ENCODE measurements around the gene ZBTB20.

Gene ZBTB20

DNA sequence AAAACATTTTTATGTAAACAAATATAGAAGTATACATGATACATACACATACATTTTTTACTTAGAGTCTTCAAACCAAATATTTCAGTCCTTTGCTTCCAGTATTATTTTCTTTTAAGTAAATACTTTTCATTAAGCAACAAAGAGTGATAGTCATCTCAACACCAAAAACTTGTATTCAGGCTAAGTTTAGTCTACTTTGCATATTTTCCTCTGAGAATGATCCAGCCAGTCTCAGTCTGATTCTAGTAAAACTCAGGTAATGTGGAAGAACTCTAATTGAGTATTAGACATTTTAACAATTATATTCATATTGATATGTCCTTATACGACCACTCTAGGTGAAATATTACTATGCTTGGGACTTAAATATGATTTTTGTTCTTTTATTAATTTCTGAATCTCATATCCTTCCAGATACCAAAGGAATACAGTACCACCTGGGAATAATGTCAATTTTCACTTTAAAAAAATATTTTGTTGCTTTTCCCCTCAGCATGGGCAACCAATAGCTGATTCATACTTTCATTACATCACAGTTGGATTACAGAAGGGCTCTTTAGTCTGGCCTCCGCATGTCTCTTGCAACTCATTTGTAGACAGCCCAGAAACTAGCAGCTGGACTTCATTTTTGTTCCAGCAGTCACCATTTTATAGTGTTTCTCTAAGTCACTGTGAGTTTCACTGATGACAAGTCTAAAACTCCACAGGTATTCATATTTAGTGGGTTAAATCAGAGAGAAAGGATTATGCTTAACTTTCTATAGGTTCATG, 390.4 kb downstream of the ZBTB20 start:
- no peak for DNase-seq

- DNase-seq, result no peak
Measured at GRCh38 chr3:114746502-114746901, 400.6 kb downstream of the ZBTB20 start.

- DNase-seq, result no peak
Measured at GRCh38 chr3:114745322-114746240, 401.5 kb downstream of the ZBTB20 start.

DNA sequence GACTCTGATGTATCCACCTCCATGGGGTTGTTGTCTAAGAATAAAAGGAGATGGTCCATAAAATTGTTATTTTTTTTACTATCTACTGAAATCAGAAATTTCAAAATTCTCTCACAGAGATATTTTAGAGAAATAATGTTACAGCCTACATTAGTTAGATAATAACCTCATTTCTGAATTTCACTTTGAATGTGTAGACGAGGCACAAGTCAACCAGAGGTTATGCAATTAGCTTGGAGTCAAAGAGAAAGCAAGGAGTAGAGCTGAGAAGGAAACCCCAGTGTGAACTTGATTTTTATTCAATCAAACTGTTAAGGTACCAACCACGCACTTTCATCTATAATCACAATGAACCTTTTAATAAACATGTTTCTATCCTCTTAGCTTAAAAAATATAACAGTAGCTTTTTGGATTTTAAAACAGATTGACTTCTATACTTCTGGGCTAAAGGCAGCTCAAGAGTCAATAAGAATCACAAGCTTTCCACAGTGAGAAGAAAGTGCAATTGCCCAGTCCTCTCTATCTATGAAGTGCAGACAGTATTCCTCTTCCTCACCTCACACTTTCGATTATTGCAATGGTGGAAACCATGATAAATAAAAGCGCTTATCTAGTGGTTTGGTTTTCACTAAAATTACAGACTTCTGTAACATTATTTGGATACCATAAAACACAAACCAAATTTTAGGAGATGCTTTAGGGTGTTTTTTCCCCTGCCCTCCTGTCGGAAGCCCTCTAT, 403.2 kb downstream of the ZBTB20 start:
- no peak for DNase-seq

- DNase-seq, result no peak
Measured at GRCh38 chr3:114741066-114741465, 406.0 kb downstream of the ZBTB20 start.

- no peak for DNase-seq
Measured at GRCh38 chr3:114739627-114740026, 407.5 kb downstream of the ZBTB20 start.

- DNase-seq, result no peak
Measured at GRCh38 chr3:114732353-114732752, 414.7 kb downstream of the ZBTB20 start.

DNA sequence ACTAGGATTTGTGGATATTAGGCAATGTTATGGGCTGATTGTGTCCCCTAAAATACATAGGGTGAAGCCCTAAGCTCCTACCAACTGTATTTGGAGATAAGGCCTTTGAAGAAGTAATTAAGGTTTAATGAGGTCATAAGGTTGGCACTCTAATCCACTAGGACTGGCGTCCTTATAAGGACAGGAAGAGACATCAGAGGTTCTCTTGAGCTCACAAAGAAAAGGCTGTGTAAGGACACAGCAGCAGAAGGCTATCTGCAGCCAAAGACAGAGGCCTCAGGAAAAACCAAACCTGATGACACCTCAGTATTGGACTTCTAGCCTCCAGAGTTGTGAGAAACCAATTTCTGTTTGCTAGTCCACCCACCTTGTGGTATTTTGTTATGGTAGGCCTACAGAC, 416.7 kb downstream of the ZBTB20 start:
- DNase-seq, result no peak

- no peak for DNase-seq
Measured at GRCh38 chr3:114727373-114727772, 419.7 kb downstream of the ZBTB20 start.

- DNase-seq, result no peak
Measured at GRCh38 chr3:114725966-114726365, 421.1 kb downstream of the ZBTB20 start.

GRCh38 chr3:114722530-114722929, 424.6 kb downstream of the ZBTB20 start:
- no peak for DNase-seq

GRCh38 chr3:114721864-114722263, 425.2 kb downstream of the ZBTB20 start:
- no peak for DNase-seq

- DNase-seq, result no peak
Measured at GRCh38 chr3:114721209-114721608, 425.9 kb downstream of the ZBTB20 start.

- no peak for DNase-seq
Measured at GRCh38 chr3:114718898-114719210, 428.2 kb downstream of the ZBTB20 start.

GRCh38 chr3:114718071-114718897, 428.8 kb downstream of the ZBTB20 start:
- no peak for DNase-seq

DNA sequence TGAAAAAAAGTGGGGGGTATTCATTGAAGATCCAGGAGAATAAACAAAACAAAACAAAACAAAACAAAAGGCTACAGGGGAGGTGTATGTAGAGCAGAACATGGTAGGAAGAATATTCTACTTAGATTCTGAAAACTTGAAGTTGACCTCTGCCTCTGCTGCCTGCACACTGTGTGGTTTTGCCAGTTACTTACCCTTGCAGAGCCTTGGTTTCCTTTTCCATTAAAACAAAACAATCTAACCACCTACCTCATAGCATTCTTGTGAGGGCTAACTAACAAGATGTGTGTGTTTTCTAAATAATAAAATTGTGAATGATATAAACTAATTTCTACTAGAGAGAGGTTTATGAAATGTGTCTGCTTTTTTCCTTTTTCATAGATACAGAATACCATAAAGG, 430.2 kb downstream of the ZBTB20 start:
- no peak for DNase-seq

DNA sequence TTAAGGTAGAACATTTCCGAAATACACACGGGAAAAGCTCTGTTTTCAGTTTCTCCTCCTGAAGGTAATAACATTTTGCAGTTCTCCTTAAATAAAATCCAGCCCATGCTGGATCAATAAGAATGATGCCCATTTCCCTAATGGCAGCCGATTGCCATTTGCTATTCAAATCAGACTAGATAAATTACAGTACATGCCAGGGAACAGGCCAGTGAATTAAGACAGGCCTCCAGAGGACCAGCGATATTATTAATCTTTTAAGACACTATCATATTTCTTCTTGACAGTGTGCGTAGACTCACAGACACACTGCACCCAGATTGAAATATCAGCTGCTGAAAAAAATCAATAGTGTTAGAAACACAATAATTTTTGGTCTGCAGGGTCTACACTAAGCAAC, 431.0 kb downstream of the ZBTB20 start:
- no peak for DNase-seq

- no peak for DNase-seq
Measured at GRCh38 chr3:114714957-114715460, 432.1 kb downstream of the ZBTB20 start.

DNA sequence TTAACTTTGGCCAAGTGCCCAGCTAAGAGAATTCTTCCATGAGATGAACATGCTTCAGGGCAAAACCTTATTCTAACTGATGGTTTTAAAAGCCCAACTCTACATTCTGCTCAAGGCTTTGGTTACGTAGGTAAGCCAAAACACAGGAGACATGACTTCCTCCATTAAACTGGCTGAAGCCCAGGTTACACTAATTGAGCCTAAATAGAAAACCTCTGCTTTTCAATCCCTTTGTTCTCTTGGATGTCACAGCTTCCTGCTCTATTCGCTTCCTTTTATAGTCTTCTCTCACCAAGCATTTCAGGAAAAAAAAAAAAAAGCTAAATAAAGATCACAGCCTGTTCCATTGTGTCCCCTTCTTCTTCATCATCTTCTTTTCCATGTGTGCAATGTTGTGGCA, 432.9 kb downstream of the ZBTB20 start:
- no peak for DNase-seq

GRCh38 chr3:114712728-114713492, 434.2 kb downstream of the ZBTB20 start:
- DNase-seq, result no peak

GRCh38 chr3:114711321-114711886, 435.7 kb downstream of the ZBTB20 start:
- DNase-seq, result no peak
